Liver (tissue), 3 donors: ENCODE measurements around the gene ANKRD42.

Experiments
- EGR1 ChIP-seq, 2 donors: IDR thresholded peaks; 2 replicates each; pipeline ENCODE4 v1.6.1; 2016 to 2018; ENCODE audit warnings: antibody characterized with exemption in 2 of 2, low read depth in 2 of 2
- FOXA1 ChIP-seq: IDR thresholded peaks from 2 replicates; pipeline ENCODE4 v1.6.1; 2016; ENCODE audit warnings: antibody characterized with exemption
- GABPA ChIP-seq, 2 donors: IDR thresholded peaks in 1 of 2; conservative IDR thresholded peaks in 1 of 2; 2 replicates each; pipeline ENCODE4 v1.6.1; 2016; ENCODE audit warnings: antibody characterized with exemption in 2 of 2, mild to moderate bottlenecking in 1 of 2, moderate library complexity in 1 of 2
- HNF4A ChIP-seq, 2 donors: conservative IDR thresholded peaks; 2 replicates each; pipeline ENCODE4 v1.6.1; 2016; ENCODE audit warnings: antibody characterized with exemption in 2 of 2, mild to moderate bottlenecking in 2 of 2
- JUND ChIP-seq, 2 donors: IDR thresholded peaks; 2 replicates each; pipeline ENCODE4 v1.6.1; 2016; ENCODE audit warnings: antibody characterized with exemption in 2 of 2
- NR2F2 ChIP-seq: IDR thresholded peaks from 2 replicates; pipeline ENCODE4 v1.6.1; 2016; ENCODE audit warnings: antibody characterized with exemption
- RAD21 ChIP-seq, 2 donors: IDR thresholded peaks; 2 replicates each; pipeline ENCODE4 v1.6.1; 2016; ENCODE audit warnings: antibody characterized with exemption in 2 of 2, mild to moderate bottlenecking in 2 of 2
- RXRA ChIP-seq, 2 donors: IDR thresholded peaks; 2 replicates each; pipeline ENCODE4 v1.6.1; 2017 to 2018; ENCODE audit warnings: antibody characterized with exemption in 2 of 2, mild to moderate bottlenecking in 1 of 2
- SP1 ChIP-seq: IDR thresholded peaks from 2 replicates; pipeline ENCODE4 v1.6.1; 2018; ENCODE audit warnings: antibody characterized with exemption, mild to moderate bottlenecking
- YY1 ChIP-seq: IDR thresholded peaks from 2 replicates; pipeline ENCODE4 v1.6.1; 2016; ENCODE audit warnings: antibody characterized with exemption, mild to moderate bottlenecking
- TF ChIP-seq, protein P1 (sequence below): fragments of 150-350 bp; IDR thresholded peaks from 2 replicates; pipeline ENCODE4 v1.5.1; 2017; ENCODE audit warnings: improper control_type of control experiment, low read depth, low read length; ENCODE audit not compliant: missing input control
- TF ChIP-seq, protein P2 (sequence below): IDR thresholded peaks from 2 replicates; pipeline ENCODE4 v1.6.1; 2016; ENCODE audit warnings: antibody characterized with exemption
- TF ChIP-seq, protein P3 (sequence below): IDR thresholded peaks from 2 replicates; pipeline ENCODE4 v1.6.1; 2016; ENCODE audit warnings: antibody characterized with exemption, mild to moderate bottlenecking
- donor health status: healthy.
- donor health status: healthy.

DNA sequence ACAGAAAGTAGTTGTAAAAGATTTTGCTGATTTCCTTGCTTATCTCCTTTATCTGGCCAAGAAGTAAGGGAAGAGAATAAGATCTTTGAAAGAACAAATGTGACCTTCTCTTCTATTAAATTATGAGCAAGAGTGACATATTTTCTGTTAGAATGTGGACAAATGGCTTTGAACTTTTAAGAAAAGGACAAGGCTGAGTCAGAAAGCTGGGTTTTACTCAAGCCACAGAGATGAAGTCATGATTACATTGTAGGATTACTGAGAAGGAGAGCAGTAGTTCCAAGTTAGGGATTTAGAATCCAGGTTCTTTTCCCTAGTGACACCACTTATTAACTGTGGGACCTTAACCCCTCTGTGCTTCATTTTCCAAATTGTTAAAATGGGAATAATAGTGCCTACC is 79.1 kb downstream of the ANKRD42 start:
- TF ChIP-seq JUND (IDR thresholded peaks at IDR 0.05) (no peak), YY1 (no peak), RXRA (IDR thresholded peaks at IDR 0.05) (no peak), NR2F2 (no peak), SP1 (no peak), GABPA (IDR thresholded peaks at IDR 0.05 in 1 of 2, conservative IDR thresholded peaks at IDR 0.05 in 1 of 2) (no peak), RAD21 (IDR thresholded peaks at IDR 0.05) (no peak), FOXA1 (no peak), EGR1 (IDR thresholded peaks at IDR 0.05; ENCODE audit: low read depth in 2 of 2) (no peak), HNF4A (conservative IDR thresholded peaks at IDR 0.05) (no peak)
- TF ChIP-seq, protein P1, sequence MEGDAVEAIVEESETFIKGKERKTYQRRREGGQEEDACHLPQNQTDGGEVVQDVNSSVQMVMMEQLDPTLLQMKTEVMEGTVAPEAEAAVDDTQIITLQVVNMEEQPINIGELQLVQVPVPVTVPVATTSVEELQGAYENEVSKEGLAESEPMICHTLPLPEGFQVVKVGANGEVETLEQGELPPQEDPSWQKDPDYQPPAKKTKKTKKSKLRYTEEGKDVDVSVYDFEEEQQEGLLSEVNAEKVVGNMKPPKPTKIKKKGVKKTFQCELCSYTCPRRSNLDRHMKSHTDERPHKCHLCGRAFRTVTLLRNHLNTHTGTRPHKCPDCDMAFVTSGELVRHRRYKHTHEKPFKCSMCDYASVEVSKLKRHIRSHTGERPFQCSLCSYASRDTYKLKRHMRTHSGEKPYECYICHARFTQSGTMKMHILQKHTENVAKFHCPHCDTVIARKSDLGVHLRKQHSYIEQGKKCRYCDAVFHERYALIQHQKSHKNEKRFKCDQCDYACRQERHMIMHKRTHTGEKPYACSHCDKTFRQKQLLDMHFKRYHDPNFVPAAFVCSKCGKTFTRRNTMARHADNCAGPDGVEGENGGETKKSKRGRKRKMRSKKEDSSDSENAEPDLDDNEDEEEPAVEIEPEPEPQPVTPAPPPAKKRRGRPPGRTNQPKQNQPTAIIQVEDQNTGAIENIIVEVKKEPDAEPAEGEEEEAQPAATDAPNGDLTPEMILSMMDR = no peak
- TF ChIP-seq, protein P2, sequence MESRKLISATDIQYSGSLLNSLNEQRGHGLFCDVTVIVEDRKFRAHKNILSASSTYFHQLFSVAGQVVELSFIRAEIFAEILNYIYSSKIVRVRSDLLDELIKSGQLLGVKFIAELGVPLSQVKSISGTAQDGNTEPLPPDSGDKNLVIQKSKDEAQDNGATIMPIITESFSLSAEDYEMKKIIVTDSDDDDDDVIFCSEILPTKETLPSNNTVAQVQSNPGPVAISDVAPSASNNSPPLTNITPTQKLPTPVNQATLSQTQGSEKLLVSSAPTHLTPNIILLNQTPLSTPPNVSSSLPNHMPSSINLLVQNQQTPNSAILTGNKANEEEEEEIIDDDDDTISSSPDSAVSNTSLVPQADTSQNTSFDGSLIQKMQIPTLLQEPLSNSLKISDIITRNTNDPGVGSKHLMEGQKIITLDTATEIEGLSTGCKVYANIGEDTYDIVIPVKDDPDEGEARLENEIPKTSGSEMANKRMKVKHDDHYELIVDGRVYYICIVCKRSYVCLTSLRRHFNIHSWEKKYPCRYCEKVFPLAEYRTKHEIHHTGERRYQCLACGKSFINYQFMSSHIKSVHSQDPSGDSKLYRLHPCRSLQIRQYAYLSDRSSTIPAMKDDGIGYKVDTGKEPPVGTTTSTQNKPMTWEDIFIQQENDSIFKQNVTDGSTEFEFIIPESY = no peak
- TF ChIP-seq, protein P3, sequence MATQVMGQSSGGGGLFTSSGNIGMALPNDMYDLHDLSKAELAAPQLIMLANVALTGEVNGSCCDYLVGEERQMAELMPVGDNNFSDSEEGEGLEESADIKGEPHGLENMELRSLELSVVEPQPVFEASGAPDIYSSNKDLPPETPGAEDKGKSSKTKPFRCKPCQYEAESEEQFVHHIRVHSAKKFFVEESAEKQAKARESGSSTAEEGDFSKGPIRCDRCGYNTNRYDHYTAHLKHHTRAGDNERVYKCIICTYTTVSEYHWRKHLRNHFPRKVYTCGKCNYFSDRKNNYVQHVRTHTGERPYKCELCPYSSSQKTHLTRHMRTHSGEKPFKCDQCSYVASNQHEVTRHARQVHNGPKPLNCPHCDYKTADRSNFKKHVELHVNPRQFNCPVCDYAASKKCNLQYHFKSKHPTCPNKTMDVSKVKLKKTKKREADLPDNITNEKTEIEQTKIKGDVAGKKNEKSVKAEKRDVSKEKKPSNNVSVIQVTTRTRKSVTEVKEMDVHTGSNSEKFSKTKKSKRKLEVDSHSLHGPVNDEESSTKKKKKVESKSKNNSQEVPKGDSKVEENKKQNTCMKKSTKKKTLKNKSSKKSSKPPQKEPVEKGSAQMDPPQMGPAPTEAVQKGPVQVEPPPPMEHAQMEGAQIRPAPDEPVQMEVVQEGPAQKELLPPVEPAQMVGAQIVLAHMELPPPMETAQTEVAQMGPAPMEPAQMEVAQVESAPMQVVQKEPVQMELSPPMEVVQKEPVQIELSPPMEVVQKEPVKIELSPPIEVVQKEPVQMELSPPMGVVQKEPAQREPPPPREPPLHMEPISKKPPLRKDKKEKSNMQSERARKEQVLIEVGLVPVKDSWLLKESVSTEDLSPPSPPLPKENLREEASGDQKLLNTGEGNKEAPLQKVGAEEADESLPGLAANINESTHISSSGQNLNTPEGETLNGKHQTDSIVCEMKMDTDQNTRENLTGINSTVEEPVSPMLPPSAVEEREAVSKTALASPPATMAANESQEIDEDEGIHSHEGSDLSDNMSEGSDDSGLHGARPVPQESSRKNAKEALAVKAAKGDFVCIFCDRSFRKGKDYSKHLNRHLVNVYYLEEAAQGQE = no peak
